Right lobe of liver (tissue), 6 donors: ENCODE data around the gene RCAN3. TPM values are rescaled to one million over a fixed set of nuclear protein-coding genes. Genes with fewer than 3 reads are reported as not detected.
"Not testable (repeated sequence)": the region's sequence is repeated elsewhere in the genome, so short reads cannot be mapped to it uniquely, and the experiment has no call there.

Experiments used
- ATAC-seq, 4 donors: fragments of 200-7000 bp; cut with Tn5 transposase; one replicate each; pipeline ENCODE4 v1.9.1; 2020; ENCODE audit warnings: mild to moderate bottlenecking in 4 of 4, moderate library complexity in 4 of 4
- DNase-seq, 3 donors: peaks; one replicate each; pipeline ENCODE4 v3.0.0-alpha.2; 2020
- H3K27ac ChIP-seq, 3 donors: fragments of 200-600 bp; one replicate each; pipeline ENCODE4 v1.8.0; 2022
- H3K27me3 ChIP-seq, 2 donors: fragments of 200-600 bp; one replicate each; pipeline ENCODE4 v1.8.0; 2022
- H3K36me3 ChIP-seq, 4 donors: fragments of 200-600 bp; sonication (generic) in 1 of 4; one replicate each; pipeline versions ENCODE4 v1.5.1 to v1.8.0; 2017 to 2022; ENCODE audit warnings: control low read depth in 1 of 4
- H3K4me1 ChIP-seq, 4 donors: fragments of 200-600 bp; sonication (generic) in 1 of 4; one replicate each; pipeline versions ENCODE4 v1.5.1 to v1.8.0; 2017 to 2022; ENCODE audit warnings: control low read depth in 1 of 4
- H3K4me3 ChIP-seq, 3 donors: fragments of 200-600 bp; one replicate each; pipeline ENCODE4 v1.8.0; 2022
- H3K9me3 ChIP-seq, 4 donors: fragments of 200-600 bp; sonication (generic) in 1 of 4; one replicate each; pipeline versions ENCODE4 v1.5.1 to v1.8.0; 2017 to 2022; ENCODE audit warnings: control low read depth in 1 of 4
- CTCF ChIP-seq, 4 donors: fragments of 200-600 bp in 3 of 4; fragments of 450-650 bp in 1 of 4; IDR thresholded peaks; one replicate each; pipeline versions ENCODE4 v1.5.1 to v1.8.0; 2016 to 2022; ENCODE audit warnings: antibody characterized with exemption in 4 of 4, mild to moderate bottlenecking in 2 of 4
- POLR2A ChIP-seq: fragments of 450-650 bp; IDR thresholded peaks from one replicate; pipeline ENCODE4 v1.6.1; 2017; ENCODE audit warnings: antibody characterized with exemption, mild to moderate bottlenecking
- WGBS: methylation state at CpG from one replicate; pipeline ENCODE4 v1.1.6; 2018; ENCODE audit warnings: low coverage, low lambda C conversion rate; ENCODE audit not compliant: insufficient coverage; ENCODE audit errors: missing lambda C conversion rate; 5-methylcytosine and 5-hydroxymethylcytosine counted together
- intact Hi-C, 2 donors: fragments of 100-400 bp; cut with DNase I; formaldehyde crosslinking; loops; one replicate each; pipeline versions ENCODE4 v1.11.2 to v1.14.1; 2022
- total RNA-seq, 6 experiments: library from RNA; depleted of rRNA in 2 of 6; stranded (reverse); fragments of >200 nt in 2 of 6; fragmentation: NEBNext Ultra II Directional in 3 of 6; extraction: Animal tissue kit (Norgen Biotek cat#: 25700) in 3 of 6; gene quantifications; one replicate each; pipeline versions ENCODE4 v1.1.0 to v1.2.4, GENCODE V29; 2016 to 2023
- donor health status: DM: no; HTN: yes; CAD: no.
- donor health status: DM: no; HTN: no; CAD: no.
- donor health status: DM: no; HTN: no; CAD: no.
- donor health status: DM: no; HTN: yes; CAD: no.
- donor health status: DM: no; HTN: yes; CAD: no.

Gene RCAN3
- total RNA-seq, 6 experiments from 2014 or later: 1.2 to 3.1 (median 2.1) TPM

GRCh38 chr1:24525606-24526005, 23.0 kb downstream of the RCAN3 start:
- Histone ChIP-seq H3K4me1 (no peaks in the 10 kb centered on the region), H3K27ac (no peak overlapping the region), H3K4me3 (no peak overlapping the region), H3K27me3 (no peaks in the 10 kb centered on the region), H3K36me3 (no peaks in the 10 kb centered on the region), H3K9me3 (no peaks in the 10 kb centered on the region)
- ATAC-seq: no peak
- 65% methylated on average over 5 of the region's 6 CpGs for WGBS
- intact Hi-C loops: no loop called here
- DNase-seq: no peak
- no peak for TF ChIP-seq POLR2A
- no peak for TF ChIP-seq CTCF (IDR thresholded peaks at IDR 0.05)

- intact Hi-C loops: no loop called here
- Histone ChIP-seq H3K36me3 (no peaks in the 10 kb centered on the region), H3K4me1 (no peaks in the 10 kb centered on the region), H3K4me3 (no peak overlapping the region), H3K27me3 (no peaks in the 10 kb centered on the region), H3K27ac (no peak overlapping the region), H3K9me3 (no peaks in the 10 kb centered on the region)
- DNase-seq: no peak
- TF ChIP-seq POLR2A (no peak), CTCF (IDR thresholded peaks at IDR 0.05) (no peak)
- no peak for ATAC-seq
- WGBS: 70% methylated on average over 7 of the region's 7 CpGs
Measured at GRCh38 chr1:24526045-24526444, 23.4 kb downstream of the RCAN3 start.

- intact Hi-C loops: no loop called here
- WGBS: 84% methylated on average over 8 of the region's 8 CpGs
- Histone ChIP-seq H3K9me3 (no peaks in the 10 kb centered on the region), H3K27me3 (no peaks in the 10 kb centered on the region), H3K4me1 (no peaks in the 10 kb centered on the region), H3K4me3 (no peak overlapping the region), H3K36me3 (no peaks in the 10 kb centered on the region), H3K27ac (no peak overlapping the region)
- TF ChIP-seq CTCF (IDR thresholded peaks at IDR 0.05): peak; percentile 24 to 58 (median 44)
- no peak for TF ChIP-seq POLR2A
- no peak for ATAC-seq
- DNase-seq: no peak
Measured at GRCh38 chr1:24526940-24527542, 24.4 kb downstream of the RCAN3 start.

GRCh38 chr1:24528744-24529143, 26.1 kb downstream of the RCAN3 start:
- Histone ChIP-seq H3K4me3 (no peak overlapping the region), H3K27ac (no peak overlapping the region), H3K4me1 (no peaks in the 10 kb centered on the region), H3K36me3 (no peaks in the 10 kb centered on the region), H3K27me3 (no peaks in the 10 kb centered on the region), H3K9me3 (no peaks in the 10 kb centered on the region)
- WGBS: 100% methylated on average over 1 of the region's 2 CpGs
- ATAC-seq: no peak
- DNase-seq: no peak
- TF ChIP-seq POLR2A (no peak), CTCF (IDR thresholded peaks at IDR 0.05) (no peak)
- intact Hi-C loops: no loop called here

- ATAC-seq, H3K4me3 ChIP-seq, H3K9me3 ChIP-seq, intact Hi-C loops, H3K27ac ChIP-seq, H3K4me1 ChIP-seq, DNase-seq, H3K27me3 ChIP-seq, H3K36me3 ChIP-seq: not testable (repeated sequence)
- 50% methylated on average over 1 of the region's 7 CpGs for WGBS
Measured at GRCh38 chr1:24529292-24529691, 26.7 kb downstream of the RCAN3 start.
